Measurements from ENCODE around the gene ARSG.

DNA sequence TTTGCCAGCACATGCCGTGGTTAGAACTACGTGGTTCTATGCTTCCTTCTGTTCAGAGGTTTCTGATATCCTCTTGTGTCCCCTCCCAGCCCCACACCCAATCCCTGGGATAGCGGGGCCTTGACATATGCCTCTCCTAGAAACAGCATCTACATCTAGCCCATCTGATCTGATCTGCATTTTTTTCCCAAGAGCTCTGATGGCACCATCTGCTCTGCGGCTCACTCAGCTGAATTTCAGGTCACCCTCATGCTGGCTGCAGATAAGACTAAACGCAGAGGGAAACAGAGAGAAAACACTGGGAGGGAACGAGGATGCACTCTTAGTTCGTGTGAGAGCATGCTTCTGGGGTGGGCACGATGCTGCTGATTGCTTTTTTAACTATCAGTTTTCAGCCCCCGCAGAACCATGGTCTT lies 155.3 kb downstream of the ARSG start:
- no peak for TF ChIP-seq TAF1 (IDR thresholded peaks at IDR 0.05; ENCODE audit: borderline replicate concordance, low read depth, low read length)
- no peak for TF ChIP-seq POLR2A (IDR thresholded peaks at IDR 0.05; ENCODE audit: low read depth, low read length)
- TF ChIP-seq POLR2AphosphoS5 (IDR thresholded peaks at IDR 0.05; ENCODE audit: low read depth, low read length), result no peak
